NOMO-1 treated with DMSO at 0.1 percent for 48 hours (cell line): ENCODE data around the gene LHFPL2.

ENCODE experiments used
- DNase-seq: peaks from one replicate; lab custom pipeline; 2025; ENCODE audit not compliant: unreplicated experiment; lab: John Stamatoyannopoulos, UW

Gene LHFPL2

DNA sequence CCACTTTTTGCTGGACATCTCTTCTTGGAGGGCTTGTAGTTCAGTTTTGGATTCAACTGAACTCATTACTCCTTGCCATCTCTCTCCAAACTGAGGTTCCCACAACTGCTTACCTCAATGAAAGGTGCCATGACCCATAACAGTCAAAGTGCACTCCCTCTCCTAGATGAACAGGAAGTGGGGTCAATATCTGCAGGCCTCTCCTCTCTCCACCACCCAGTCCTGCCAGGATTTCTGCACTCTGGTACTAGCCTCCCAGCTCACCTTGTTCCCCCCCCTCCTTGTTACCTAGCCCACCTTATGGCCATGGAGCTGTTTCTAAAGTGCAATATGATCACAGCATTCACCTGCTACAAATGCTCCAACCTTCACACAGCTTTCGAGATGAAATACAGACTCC lies 5.9 kb downstream of the LHFPL2 start:
- DNase-seq: no peak

GRCh38 chr5:78640662-78641474 lies 7.7 kb downstream of the LHFPL2 start:
- no peak for DNase-seq

- DNase-seq: no peak
These were observed 8.8 kb downstream of the LHFPL2 start for GRCh38 chr5:78639791-78640190.

DNA sequence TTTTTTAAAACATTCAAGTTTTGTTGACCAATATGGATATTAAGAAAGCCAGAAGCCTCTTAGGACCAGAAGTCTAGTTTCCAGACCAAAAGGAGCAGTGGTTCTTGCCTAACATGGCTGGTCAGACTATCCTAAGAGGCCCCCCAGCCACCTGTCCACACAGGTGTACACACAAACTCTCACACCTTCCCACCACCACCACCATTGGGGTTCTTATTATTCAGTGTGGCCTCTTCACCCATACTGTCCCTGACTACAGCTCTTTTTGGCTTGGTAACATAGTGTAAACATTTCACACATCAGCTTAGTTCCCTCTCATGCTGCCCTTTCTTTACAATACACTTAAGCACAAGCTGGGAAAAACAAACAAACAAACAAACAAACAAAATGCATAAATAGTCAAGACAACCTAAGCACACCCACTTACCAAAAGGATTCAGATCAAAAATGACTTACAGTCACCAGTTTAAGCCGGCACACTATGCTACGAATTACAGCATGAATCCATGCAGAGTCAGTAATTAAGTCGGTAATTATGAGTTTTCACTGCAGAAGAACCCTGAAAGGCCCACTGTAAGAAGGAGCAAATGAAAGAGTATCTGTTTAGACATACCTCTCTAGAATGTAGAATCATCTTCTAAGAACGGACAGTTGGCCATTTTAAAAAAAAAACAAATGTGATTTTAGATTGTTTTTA lies 9.5 kb downstream of the LHFPL2 start:
- DNase-seq: no peak

- no peak for DNase-seq
These were observed 10.1 kb downstream of the LHFPL2 start for GRCh38 chr5:78638423-78638822.

- DNase-seq: no peak
These were observed 11.1 kb downstream of the LHFPL2 start for GRCh38 chr5:78637468-78637867.

DNA sequence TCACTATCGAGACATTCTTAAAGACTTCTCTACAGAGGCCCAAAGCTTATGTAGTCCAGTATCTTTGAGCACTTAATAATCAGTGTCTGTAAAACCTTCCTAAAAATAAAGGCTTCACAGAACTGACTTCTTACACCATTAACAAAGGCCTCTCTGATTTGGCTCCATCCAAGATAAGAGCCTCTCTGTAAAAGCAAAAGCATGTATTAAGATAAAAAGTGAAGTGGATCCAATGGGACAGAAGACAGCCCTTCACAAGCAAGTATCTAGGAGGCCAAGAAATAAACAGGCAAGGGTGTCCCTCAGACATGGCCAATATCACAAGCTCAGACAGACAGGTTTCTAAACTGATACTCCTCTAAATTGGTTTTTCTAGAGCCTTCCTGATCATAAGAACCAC lies 11.9 kb downstream of the LHFPL2 start:
- no peak for DNase-seq

- DNase-seq: no peak
These were observed 13.9 kb downstream of the LHFPL2 start for GRCh38 chr5:78634634-78635033.

DNA sequence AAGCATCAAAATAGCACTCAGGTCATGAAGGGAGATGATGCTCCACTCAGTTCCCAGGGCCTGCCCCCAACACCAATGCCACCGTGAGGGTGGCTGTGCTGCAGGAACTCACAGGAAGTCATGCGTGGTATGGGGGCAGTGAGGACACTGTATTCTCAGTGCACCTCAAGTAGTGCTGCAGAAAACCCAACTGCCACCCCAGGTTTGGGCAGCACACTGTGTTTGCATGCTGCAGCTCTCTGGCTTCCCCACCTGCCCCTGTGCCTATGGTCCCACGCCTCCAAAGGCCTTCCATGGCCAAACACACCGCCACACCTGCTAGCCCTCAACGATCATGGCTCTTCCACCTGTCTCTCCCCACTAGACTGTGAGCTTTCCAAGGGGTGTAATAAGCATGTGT lies 14.3 kb downstream of the LHFPL2 start:
- DNase-seq: no peak

- no peak for DNase-seq
These were observed 14.9 kb downstream of the LHFPL2 start for GRCh38 chr5:78633700-78634099.

GRCh38 chr5:78632467-78632866 lies 16.1 kb downstream of the LHFPL2 start:
- no peak for DNase-seq

- DNase-seq: no peak
These were observed 16.6 kb downstream of the LHFPL2 start for GRCh38 chr5:78631931-78632330.

- DNase-seq: no peak
These were observed 18.5 kb downstream of the LHFPL2 start for GRCh38 chr5:78630047-78630446.

DNA sequence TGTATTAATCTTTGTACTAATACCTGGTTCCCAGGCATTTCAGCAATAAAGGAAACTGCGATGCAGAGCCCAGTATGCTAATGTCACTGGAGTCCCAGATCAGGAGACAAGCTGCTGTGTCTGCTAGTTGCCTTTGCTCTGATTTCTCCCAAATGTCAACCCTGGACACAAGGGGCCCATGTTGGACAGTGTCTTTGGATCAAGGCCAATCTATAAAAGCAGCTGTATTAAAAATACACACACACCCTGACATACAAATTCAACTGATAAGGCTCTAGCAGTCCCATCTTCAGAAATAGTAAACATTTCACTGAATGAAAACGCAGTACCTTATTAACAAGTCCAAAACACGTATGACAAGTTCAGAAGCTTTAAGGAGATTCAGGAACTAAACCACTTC lies 18.9 kb downstream of the LHFPL2 start:
- DNase-seq: no peak

DNA sequence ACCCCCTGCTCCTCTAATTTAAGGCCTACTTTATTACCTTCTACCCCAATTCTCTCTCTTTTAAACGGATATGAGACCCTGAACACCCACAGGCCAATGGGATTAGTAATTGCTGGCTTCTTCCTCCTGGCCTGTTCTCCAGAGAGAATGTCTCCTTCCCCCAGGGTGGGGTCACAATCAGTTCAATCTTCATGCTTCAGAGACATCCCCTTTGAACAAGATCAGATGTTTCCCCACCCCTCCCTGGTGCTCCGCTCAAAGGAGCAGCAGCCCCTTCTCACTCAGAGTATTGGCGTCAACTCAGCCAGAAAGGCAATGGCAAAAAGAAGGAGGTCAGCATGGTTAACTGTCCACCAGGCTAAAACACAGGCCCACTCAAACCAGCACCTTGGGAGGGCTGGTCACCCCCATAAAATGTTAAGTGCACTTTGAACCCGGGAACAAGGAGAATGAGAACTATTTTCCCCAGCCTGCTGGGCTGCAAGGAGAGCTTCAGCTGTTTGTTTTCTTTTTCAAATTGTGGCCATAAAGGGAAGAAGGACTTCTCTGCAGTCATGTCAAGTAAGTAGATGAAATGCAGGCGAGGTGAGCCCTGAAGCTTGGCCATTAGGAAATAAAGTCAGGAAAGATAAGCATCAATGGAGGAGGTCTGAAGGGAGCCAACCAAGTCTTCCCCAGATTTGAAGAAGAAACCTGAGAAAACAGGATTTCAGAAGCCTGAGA lies 20.1 kb downstream of the LHFPL2 start:
- no peak for DNase-seq

DNA sequence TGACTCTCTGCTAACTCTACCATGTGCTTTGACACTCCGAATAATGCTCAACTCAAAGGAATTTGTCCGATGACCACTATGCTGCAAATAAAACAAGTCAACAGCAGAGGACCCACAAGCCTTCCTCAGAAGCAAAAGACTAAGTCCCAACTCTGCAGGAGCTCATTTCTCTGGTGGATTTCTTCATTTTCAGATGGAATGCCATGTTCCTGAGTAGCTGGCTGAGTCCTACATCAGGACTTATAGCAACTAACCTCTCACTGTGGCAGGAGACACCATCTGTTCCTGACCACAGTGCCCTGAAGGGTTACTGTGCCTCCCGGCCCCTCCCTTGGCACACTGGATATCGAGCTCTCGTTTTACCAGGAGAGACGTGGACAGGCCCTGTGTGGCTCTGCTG lies 20.8 kb downstream of the LHFPL2 start:
- DNase-seq: no peak

GRCh38 chr5:78627175-78627574 lies 21.4 kb downstream of the LHFPL2 start:
- no peak for DNase-seq

DNA sequence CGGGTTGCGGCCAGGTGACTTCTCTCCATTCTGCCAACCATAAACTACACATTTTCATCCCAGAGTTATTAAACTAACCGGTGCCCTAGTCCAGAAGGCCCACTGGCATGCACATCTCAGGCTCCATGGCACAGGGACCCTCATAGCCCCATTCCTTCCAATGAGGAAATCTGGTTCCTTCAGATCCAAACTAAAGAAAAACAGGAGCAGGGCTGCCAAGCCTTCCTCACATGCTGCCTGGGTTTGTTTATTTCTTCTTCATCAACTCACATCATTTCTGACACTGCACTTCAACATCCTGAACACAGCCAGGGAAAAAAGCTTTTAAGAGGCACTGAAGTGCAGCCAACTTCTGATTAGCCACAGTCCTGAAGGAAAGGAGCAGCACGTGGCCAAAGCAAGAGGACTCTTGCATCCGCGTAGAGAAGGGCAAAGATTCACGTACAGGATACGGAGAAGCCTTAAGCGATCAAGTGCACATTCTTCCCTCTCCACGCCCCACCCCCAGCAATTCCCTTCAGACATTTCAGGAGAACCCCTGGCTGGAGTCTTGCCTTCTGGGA lies 22.5 kb downstream of the LHFPL2 start:
- no peak for DNase-seq

- no peak for DNase-seq
These were observed 23.6 kb downstream of the LHFPL2 start for GRCh38 chr5:78624992-78625391.

DNA sequence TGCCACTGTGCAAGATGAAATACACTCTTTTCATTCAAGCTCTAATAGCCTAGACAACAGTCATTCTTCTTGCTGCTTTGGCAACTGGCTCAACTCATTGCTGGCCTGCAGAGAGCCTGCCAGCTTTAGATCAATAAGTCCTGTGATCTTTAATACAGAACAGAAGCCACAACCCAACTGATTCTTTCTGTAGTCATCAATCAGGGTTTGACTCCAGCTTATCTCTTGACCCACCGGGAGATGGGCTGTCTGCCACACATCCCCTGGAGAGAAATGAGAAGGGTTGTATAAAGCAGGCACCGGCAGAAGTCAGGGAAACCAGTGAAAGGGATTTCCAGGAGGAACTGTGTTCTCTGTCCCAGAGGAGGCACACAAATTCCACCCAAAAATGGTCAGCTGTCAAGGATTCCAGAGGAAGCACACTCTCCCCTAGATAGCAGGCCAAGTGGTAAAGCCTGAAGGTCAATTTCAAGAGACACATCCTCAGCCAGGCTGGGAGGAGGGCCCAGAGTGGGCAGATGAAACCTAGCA lies 24.5 kb downstream of the LHFPL2 start:
- DNase-seq: no peak

- no peak for DNase-seq
These were observed 26.1 kb downstream of the LHFPL2 start for GRCh38 chr5:78622302-78622971.
